ENCODE data around the gene TRIM46. TPM values are rescaled to one million over a fixed set of nuclear protein-coding genes. Genes with fewer than 3 reads are reported as not detected.

TRIM46 gene
- total RNA-seq, 1 experiment from 2014 or later, result 6.0 TPM

DNA sequence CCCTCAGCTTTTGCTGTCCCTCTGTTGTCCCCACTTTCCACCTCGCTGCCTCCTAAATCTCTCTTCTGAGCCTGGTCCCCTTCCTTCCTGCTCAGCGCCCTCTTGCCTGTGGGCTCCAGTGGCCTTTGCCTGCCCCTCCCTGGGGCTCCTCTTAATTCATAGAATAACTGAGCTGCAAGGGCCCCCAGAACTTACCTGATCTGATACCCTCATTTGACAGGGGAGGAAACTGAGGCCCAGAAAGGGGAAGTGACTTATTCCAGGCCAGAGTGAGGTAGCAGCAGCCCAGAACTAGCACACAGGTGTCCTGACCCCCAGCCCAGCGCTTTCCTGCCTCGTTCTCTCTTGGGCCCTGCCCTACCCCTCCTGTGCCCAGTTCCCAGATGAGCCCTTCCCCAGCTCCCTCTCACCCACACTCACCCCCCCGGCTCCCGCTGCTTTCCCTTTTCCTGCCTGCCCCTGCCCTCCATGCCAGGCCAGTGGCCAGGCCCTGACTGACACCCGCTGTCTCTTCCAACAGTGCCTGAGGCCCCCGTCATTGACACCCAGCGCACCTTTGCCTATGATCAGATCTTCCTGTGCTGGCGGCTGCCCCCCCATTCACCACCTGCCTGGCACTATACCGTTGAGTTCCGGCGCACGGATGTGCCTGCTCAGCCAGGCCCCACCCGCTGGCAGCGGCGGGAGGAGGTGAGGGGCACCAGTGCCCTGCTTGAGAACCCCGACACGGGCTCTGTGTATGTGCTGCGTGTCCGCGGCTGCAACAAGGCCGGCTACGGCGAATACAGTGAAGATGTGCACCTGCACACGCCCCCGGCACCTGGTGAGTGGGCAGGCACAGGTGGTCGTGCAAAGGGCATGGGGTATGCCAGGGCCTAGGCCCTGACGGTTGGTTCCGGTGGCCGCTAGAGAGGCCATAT is 5.7 kb downstream of the TRIM46 start:
- ChIA-PET POLR2A (ENCODE audit: unreplicated experiment) (no interaction called here), CTCF (no interaction called here)
- H3K9me2 ChIP-seq (ENCODE audit: insufficient read depth), result no peaks in the 10 kb centered on the region
- TF ChIP-seq, protein P1, sequence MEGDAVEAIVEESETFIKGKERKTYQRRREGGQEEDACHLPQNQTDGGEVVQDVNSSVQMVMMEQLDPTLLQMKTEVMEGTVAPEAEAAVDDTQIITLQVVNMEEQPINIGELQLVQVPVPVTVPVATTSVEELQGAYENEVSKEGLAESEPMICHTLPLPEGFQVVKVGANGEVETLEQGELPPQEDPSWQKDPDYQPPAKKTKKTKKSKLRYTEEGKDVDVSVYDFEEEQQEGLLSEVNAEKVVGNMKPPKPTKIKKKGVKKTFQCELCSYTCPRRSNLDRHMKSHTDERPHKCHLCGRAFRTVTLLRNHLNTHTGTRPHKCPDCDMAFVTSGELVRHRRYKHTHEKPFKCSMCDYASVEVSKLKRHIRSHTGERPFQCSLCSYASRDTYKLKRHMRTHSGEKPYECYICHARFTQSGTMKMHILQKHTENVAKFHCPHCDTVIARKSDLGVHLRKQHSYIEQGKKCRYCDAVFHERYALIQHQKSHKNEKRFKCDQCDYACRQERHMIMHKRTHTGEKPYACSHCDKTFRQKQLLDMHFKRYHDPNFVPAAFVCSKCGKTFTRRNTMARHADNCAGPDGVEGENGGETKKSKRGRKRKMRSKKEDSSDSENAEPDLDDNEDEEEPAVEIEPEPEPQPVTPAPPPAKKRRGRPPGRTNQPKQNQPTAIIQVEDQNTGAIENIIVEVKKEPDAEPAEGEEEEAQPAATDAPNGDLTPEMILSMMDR (conservative IDR thresholded peaks at IDR 0.05), result no peak
- TF ChIP-seq EZH2 (IDR thresholded peaks at IDR 0.05; ENCODE audit: low read depth), result no peak
- no peak overlapping the region for H3K27ac ChIP-seq
- H3K79me2 ChIP-seq (ENCODE audit: low read depth), result no peaks in the 10 kb centered on the region
- H3K4me3 ChIP-seq, result no peak overlapping the region
- H3K27me3 ChIP-seq (ENCODE audit: insufficient read depth, low read depth), result no peaks in the 10 kb centered on the region
- peaks cover 15% of the 10 kb centered on the region for H3K4me1 ChIP-seq (replicated peaks; ENCODE audit: insufficient read depth)
- BruUV-seq (replicated peaks), result no TSS peak
- no peak for DNase-seq
- no peak overlapping the region for H3K4me2 ChIP-seq
- no peaks in the 10 kb centered on the region for H3K36me3 ChIP-seq (ENCODE audit: low read depth)
- intact Hi-C loops (cut with micrococcal nuclease; ENCODE audit: unreplicated experiment), result no loop called here
- H3K9me3 ChIP-seq (ENCODE audit: insufficient read depth, low read depth), result no peaks in the 10 kb centered on the region
- H3F3A ChIP-seq (ENCODE audit: insufficient read depth, low read depth), result peaks cover 25% of the 10 kb centered on the region; the same call in 1 of the 2 replicates
- no peaks in the 10 kb centered on the region for H4K20me1 ChIP-seq (ENCODE audit: insufficient read depth)
- no peak overlapping the region for H2AFZ ChIP-seq

DNA sequence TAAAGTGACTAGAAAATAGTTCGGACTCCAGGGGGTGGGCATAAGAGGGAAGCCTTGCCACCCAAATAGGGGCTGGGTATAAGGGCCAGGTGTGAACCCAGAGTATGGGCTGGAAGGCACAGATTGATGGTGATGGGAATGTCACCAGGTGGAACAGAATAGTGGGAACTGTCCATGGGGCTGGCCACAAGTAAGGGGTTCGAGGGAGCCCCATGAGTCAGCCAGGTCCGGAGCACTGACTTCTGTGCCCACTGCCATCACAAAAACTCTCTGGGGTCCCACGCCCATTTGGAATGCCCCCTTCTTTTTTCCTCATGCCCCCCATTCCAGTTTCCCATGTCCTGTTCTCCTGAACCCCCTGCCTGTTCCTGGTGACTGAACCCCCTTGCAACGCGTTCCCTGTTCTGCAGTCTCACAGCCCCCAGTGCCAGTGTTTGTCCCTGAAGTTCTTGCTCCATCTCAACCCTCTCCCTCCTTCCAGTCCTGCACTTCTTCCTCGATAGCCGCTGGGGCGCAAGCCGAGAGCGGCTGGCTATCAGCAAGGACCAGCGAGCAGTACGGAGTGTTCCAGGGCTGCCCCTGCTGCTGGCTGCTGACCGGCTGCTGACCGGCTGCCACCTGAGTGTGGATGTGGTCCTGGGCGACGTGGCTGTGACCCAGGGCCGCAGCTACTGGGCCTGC is 7.9 kb downstream of the TRIM46 start:
- no peak overlapping the region for H3K27ac ChIP-seq
- no peaks in the 10 kb centered on the region for H3K79me2 ChIP-seq (ENCODE audit: low read depth)
- peaks cover 14% of the 10 kb centered on the region; the same call in 1 of the 2 replicates for H3F3A ChIP-seq (ENCODE audit: insufficient read depth, low read depth)
- no peaks in the 10 kb centered on the region for H3K27me3 ChIP-seq (ENCODE audit: insufficient read depth, low read depth)
- H4K20me1 ChIP-seq (ENCODE audit: insufficient read depth), result no peaks in the 10 kb centered on the region
- no peaks in the 10 kb centered on the region for H3K9me3 ChIP-seq (ENCODE audit: insufficient read depth, low read depth)
- POLR2A ChIA-PET (ENCODE audit: unreplicated experiment), result no interaction called here
- no peak for DNase-seq
- TF ChIP-seq, protein P1 (conservative IDR thresholded peaks at IDR 0.05), result no peak
- TF ChIP-seq EZH2 (IDR thresholded peaks at IDR 0.05; ENCODE audit: low read depth), result no peak
- no peak overlapping the region for H2AFZ ChIP-seq
- BruUV-seq (replicated peaks), result no TSS peak
- intact Hi-C loops (cut with micrococcal nuclease; ENCODE audit: unreplicated experiment), result no loop called here
- no peaks in the 10 kb centered on the region for H3K9me2 ChIP-seq (ENCODE audit: insufficient read depth)
- peaks cover 17% of the 10 kb centered on the region for H3K4me1 ChIP-seq (replicated peaks; ENCODE audit: insufficient read depth)
- CTCF ChIA-PET, result no interaction called here
- H3K4me3 ChIP-seq, result no peak overlapping the region
- no peak overlapping the region for H3K4me2 ChIP-seq
- H3K36me3 ChIP-seq (ENCODE audit: low read depth), result no peaks in the 10 kb centered on the region

DNA sequence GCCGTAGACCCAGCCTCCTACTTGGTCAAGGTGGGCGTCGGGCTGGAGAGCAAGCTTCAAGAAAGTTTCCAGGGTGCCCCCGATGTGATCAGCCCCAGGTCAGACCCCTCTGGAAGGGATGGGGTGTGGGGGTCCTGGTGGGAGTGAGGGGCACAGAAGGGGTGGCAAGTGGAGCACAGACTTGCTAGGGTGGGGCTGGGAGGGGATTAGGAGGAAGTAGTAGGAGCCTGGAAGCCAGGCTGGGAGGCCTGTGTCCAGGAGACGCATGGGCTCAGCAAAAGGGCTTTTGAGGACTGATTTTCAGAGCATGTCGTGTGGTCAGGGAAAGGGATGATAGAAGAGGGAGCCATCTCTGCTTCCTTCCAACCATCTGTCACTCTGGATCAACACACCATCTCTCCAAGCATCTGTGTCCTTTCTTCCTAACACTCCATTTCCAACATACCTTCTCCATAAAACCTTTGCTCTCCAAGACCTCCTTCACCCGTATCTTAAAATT is 8.5 kb downstream of the TRIM46 start:
- Histone ChIP-seq H2AFZ (no peak overlapping the region), H3K9me3 (ENCODE audit: insufficient read depth, low read depth) (no peaks in the 10 kb centered on the region), H4K20me1 (ENCODE audit: insufficient read depth) (no peaks in the 10 kb centered on the region), H3F3A (ENCODE audit: insufficient read depth, low read depth) (peaks cover 8% of the 10 kb centered on the region; the same call in 1 of the 2 replicates), H3K27ac (no peak overlapping the region), H3K4me3 (no peak overlapping the region), H3K27me3 (ENCODE audit: insufficient read depth, low read depth) (no peaks in the 10 kb centered on the region), H3K4me2 (no peak overlapping the region), H3K36me3 (ENCODE audit: low read depth) (no peaks in the 10 kb centered on the region), H3K9me2 (ENCODE audit: insufficient read depth) (no peaks in the 10 kb centered on the region), H3K79me2 (ENCODE audit: low read depth) (no peaks in the 10 kb centered on the region), H3K4me1 (replicated peaks; ENCODE audit: insufficient read depth) (peaks cover 18% of the 10 kb centered on the region)
- CTCF ChIA-PET, result no interaction called here
- POLR2A ChIA-PET (ENCODE audit: unreplicated experiment), result no interaction called here
- intact Hi-C loops (cut with micrococcal nuclease; ENCODE audit: unreplicated experiment), result no loop called here
- no peak for TF ChIP-seq EZH2 (IDR thresholded peaks at IDR 0.05; ENCODE audit: low read depth)
- TF ChIP-seq, protein P1 (conservative IDR thresholded peaks at IDR 0.05), result no peak
- no TSS peak for BruUV-seq (replicated peaks)
- DNase-seq, result no peak
